CD4-positive, alpha-beta T cell treated with Interleukin-21 for 1 hour (primary cell): ENCODE results near the gene COL9A3.
A peak's percentile ranks its signal among the peaks of the same experiment; 100 is the strongest.

Experiments used
- DNase-seq: peaks from one replicate; pipeline ENCODE4 v3.0.0-alpha.2; 2020

COL9A3 gene

GRCh38 chr20:62812181-62812906, 4.5 kb upstream of the COL9A3 start:
- DNase-seq: no peak

GRCh38 chr20:62812907-62813200, 4.0 kb upstream of the COL9A3 start:
- no peak for DNase-seq

GRCh38 chr20:62813588-62813987, 3.3 kb upstream of the COL9A3 start:
- DNase-seq: no peak

GRCh38 chr20:62814060-62814708, 2.7 kb upstream of the COL9A3 start:
- DNase-seq: no peak

- DNase-seq: no peak
Measured at GRCh38 chr20:62814709-62815065, 2.2 kb upstream of the COL9A3 start.

GRCh38 chr20:62815066-62815991, 1.5 kb upstream of the COL9A3 start:
- no peak for DNase-seq

GRCh38 chr20:62816031-62816883, 593 bp upstream of the COL9A3 start:
- peak; percentile 14 for DNase-seq

GRCh38 chr20:62817975-62818591, 1.2 kb downstream of the COL9A3 start:
- no peak for DNase-seq

GRCh38 chr20:62818592-62819493, 2.0 kb downstream of the COL9A3 start:
- no peak for DNase-seq

GRCh38 chr20:62819494-62820174, 2.8 kb downstream of the COL9A3 start:
- DNase-seq: no peak

- no peak for DNase-seq
Measured at GRCh38 chr20:62820208-62820961, 3.5 kb downstream of the COL9A3 start.

GRCh38 chr20:62820962-62821725, 4.3 kb downstream of the COL9A3 start:
- DNase-seq: no peak

- no peak for DNase-seq
Measured at GRCh38 chr20:62821726-62822210, 4.9 kb downstream of the COL9A3 start.

- DNase-seq: no peak
Measured at GRCh38 chr20:62822239-62822787, 5.5 kb downstream of the COL9A3 start.

- peak; percentile 40 for DNase-seq
Measured at GRCh38 chr20:62822788-62823651, 6.2 kb downstream of the COL9A3 start.

GRCh38 chr20:62823688-62824475, 7.0 kb downstream of the COL9A3 start:
- DNase-seq: no peak
